ENCODE measurements around the gene VPS33B. TPM values are rescaled to one million over a fixed set of nuclear protein-coding genes. Genes with fewer than 3 reads are reported as not detected.

VPS33B gene
- total RNA-seq (2012; rRNA removed): 8.9 and 10.3 TPM in 2 replicates

DNA sequence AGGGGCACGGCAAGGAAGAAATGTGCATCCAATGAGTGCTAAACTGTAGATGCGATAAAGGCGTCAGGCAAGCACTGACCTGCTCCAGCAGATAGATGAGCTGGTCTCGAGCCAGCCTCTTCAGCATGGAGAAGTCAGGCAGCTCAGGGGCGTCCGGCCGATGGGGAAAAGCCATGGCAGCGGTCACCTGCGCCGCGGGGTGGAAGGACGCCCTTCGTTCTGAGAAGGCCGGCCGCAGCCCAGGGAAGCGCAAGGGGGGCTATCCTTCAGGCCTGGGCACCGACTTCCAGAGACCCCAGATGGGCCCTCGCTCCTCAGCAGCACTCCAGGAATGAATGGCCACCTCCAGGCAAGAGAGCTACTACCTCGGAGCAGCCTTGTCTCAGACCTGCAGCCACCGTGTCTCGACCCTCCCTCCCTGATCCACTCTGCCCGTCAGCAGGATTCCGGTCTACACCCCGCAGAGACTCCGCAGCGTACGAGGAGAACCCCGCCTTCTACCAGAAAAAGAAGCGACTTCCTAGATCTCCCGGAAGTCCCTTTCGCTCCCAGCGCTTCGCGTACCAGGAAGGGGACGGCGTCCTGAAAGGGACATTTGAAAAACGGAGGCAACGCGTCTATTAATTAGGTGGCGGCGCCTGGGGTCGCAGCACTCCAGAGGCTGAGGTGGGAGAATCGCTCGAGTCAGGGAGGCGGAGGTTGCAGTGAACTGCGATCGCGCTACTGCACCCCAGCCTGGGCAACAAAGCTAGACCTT is at the start of gene VPS33B:
Gene VPS33B, minus strand, starts transcription at position 520 of the 757 bp plus-strand sequence. Its CDS starts 345 bp downstream, at position 175.
- H3K4me3 ChIP-seq (ENCODE audit: low read length): peak within 1 kb of the TSS; percentile 96
- H3K9ac ChIP-seq (ENCODE audit: low read depth, low read length): peak within 1 kb of the TSS; percentile 95
- no peaks in the 10 kb centered on the region for H3K36me3 ChIP-seq (ENCODE audit: insufficient read depth, low read length)
- H3K27me3 ChIP-seq (ENCODE audit: control insufficient read depth, insufficient read depth, low read length): no peaks in the 10 kb centered on the region
- no peaks in the 10 kb centered on the region for H3K9me3 ChIP-seq (replicated peaks; ENCODE audit: low read length)
- peaks cover 13% of the 10 kb centered on the region for H3K4me1 ChIP-seq (ENCODE audit: control insufficient read depth, insufficient read depth, low read length)
- H3K4me2 ChIP-seq (ENCODE audit: low read length): peak within 1 kb of the TSS; percentile 90

- H3K4me1 ChIP-seq (ENCODE audit: control insufficient read depth, insufficient read depth, low read length): no peaks in the 10 kb centered on the region
- no peak overlapping the region for H3K9ac ChIP-seq (ENCODE audit: low read depth, low read length)
- no peaks in the 10 kb centered on the region for H3K9me3 ChIP-seq (replicated peaks; ENCODE audit: low read length)
- peaks cover 3% of the 10 kb centered on the region for H3K27me3 ChIP-seq (ENCODE audit: control insufficient read depth, insufficient read depth, low read length)
- no peak overlapping the region for H3K4me3 ChIP-seq (ENCODE audit: low read length)
- no peaks in the 10 kb centered on the region for H3K36me3 ChIP-seq (ENCODE audit: insufficient read depth, low read length)
- H3K4me2 ChIP-seq (ENCODE audit: low read length): no peak overlapping the region
Observed at GRCh38 chr15:91072161-91072560, 49.8 kb upstream of the VPS33B start.

GRCh38 chr15:91070872-91071271 is 48.5 kb upstream of the VPS33B start:
- Histone ChIP-seq H3K27me3 (ENCODE audit: control insufficient read depth, insufficient read depth, low read length) (peaks cover 3% of the 10 kb centered on the region), H3K9ac (ENCODE audit: low read depth, low read length) (no peak overlapping the region), H3K4me1 (ENCODE audit: control insufficient read depth, insufficient read depth, low read length) (no peaks in the 10 kb centered on the region), H3K36me3 (ENCODE audit: insufficient read depth, low read length) (no peaks in the 10 kb centered on the region), H3K4me2 (ENCODE audit: low read length) (no peak overlapping the region), H3K4me3 (ENCODE audit: low read length) (no peak overlapping the region), H3K9me3 (replicated peaks; ENCODE audit: low read length) (no peaks in the 10 kb centered on the region)

DNA sequence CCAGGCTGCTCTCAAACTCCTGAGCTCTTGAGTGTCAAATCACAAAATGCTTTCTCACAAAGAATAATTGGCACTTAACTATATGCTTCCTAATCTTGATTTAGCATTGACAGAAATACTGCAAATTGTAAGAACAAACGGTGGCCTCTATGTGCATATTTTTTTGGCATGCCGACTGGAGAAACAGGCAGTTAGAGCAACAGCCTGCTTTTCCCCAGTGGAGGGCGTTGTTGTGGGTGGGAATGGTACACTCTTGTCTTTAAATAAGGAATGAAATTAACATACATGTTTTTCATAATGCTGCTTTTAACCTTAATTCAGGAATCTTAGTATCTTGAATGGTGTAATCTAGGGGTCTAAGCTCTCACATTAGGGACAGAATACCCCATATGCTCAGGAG is 46.6 kb upstream of the VPS33B start:
- peaks cover 3% of the 10 kb centered on the region for H3K27me3 ChIP-seq (ENCODE audit: control insufficient read depth, insufficient read depth, low read length)
- no peaks in the 10 kb centered on the region for H3K36me3 ChIP-seq (ENCODE audit: insufficient read depth, low read length)
- no peaks in the 10 kb centered on the region for H3K9me3 ChIP-seq (replicated peaks; ENCODE audit: low read length)
- H3K4me2 ChIP-seq (ENCODE audit: low read length): no peak overlapping the region
- H3K4me1 ChIP-seq (ENCODE audit: control insufficient read depth, insufficient read depth, low read length): no peaks in the 10 kb centered on the region
- H3K4me3 ChIP-seq (ENCODE audit: low read length): no peak overlapping the region
- H3K9ac ChIP-seq (ENCODE audit: low read depth, low read length): no peak overlapping the region

DNA sequence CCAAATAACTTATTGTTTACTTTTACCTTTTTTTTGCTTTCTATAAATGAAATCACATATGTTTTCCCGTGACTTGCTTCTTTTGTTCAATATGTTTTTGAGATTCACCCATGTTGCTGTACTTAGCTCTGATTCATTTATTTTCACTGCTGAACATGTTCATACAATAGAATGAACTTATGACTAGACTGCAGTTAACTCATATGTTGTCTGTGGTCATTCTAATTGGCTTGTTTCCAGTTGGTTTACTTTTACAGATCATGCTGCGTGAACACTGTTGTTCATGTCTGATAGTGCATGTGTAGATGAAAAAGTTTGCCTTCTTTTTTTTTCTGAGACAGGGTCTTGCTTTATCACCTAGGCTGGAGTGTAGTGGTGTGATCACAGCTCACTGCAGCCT is 46.0 kb upstream of the VPS33B start:
- H3K4me3 ChIP-seq (ENCODE audit: low read length): no peak overlapping the region
- H3K27me3 ChIP-seq (ENCODE audit: control insufficient read depth, insufficient read depth, low read length): peaks cover 3% of the 10 kb centered on the region
- H3K9me3 ChIP-seq (replicated peaks; ENCODE audit: low read length): no peaks in the 10 kb centered on the region
- H3K36me3 ChIP-seq (ENCODE audit: insufficient read depth, low read length): no peaks in the 10 kb centered on the region
- H3K9ac ChIP-seq (ENCODE audit: low read depth, low read length): no peak overlapping the region
- no peaks in the 10 kb centered on the region for H3K4me1 ChIP-seq (ENCODE audit: control insufficient read depth, insufficient read depth, low read length)
- no peak overlapping the region for H3K4me2 ChIP-seq (ENCODE audit: low read length)

DNA sequence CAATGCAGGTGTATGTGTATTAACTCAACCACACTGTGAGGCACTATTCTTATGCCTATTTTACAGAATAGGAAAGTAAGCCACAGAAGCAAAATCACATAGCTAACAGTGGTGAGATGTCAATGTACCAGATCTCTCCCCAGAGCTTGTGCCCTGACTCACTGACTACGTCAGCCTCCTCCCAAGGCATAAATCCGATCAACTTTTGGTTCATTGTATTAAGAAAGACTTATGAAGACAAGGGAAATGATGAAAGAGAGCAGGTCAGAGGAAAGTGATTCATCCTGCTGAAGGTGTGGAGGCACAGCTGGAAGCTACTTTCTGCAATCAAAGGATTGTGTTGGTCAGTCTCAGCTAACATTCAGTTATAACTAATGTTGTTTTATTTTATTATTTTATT is 44.6 kb upstream of the VPS33B start:
- Histone ChIP-seq H3K4me2 (ENCODE audit: low read length) (no peak overlapping the region), H3K27me3 (ENCODE audit: control insufficient read depth, insufficient read depth, low read length) (peaks cover 3% of the 10 kb centered on the region), H3K9ac (ENCODE audit: low read depth, low read length) (no peak overlapping the region), H3K9me3 (replicated peaks; ENCODE audit: low read length) (no peaks in the 10 kb centered on the region), H3K36me3 (ENCODE audit: insufficient read depth, low read length) (no peaks in the 10 kb centered on the region), H3K4me3 (ENCODE audit: low read length) (no peak overlapping the region), H3K4me1 (ENCODE audit: control insufficient read depth, insufficient read depth, low read length) (no peaks in the 10 kb centered on the region)

DNA sequence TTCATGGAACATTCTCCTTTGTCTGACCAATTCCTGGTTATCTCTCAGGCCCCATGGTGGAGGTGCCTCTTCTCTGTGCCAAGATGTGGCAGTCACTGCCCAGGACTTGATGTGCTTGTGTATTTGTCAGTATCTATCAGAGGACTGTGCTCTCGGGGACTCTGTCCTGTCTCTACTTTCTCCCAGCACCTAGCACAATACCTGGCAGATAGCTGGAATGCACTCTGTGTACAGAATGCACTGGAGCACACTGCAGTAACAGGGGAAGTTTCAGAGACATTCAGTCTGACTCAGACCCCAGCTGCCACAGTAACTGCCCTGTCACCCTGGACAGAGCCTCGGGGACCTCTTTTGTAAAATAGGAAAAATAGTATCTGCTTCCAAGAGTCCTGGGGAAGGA is 43.1 kb upstream of the VPS33B start:
- Histone ChIP-seq H3K9ac (ENCODE audit: low read depth, low read length) (no peak overlapping the region), H3K4me3 (ENCODE audit: low read length) (no peak overlapping the region), H3K27me3 (ENCODE audit: control insufficient read depth, insufficient read depth, low read length) (peaks cover 3% of the 10 kb centered on the region)

DNA sequence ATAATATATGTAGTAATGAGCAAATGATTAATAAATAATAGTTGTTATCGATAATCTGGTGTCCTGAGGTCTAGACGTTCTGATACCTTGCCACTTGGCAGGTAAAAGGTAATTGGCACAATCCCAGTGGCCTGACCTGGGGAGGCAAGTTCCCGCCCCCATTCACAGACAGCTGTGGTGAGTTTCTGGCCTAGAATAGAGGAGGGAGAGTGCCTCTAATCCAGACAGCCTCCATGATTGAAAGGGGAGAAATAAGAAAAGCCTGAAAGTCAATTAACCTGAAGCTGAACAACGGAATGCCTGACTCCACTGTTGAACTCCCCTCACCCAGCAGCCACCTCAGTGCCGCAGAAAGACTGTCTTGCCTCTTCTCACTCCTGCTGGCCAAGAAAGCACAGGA is 39.6 kb upstream of the VPS33B start:
- no peak overlapping the region for H3K4me2 ChIP-seq (ENCODE audit: low read length)
- peaks cover 20% of the 10 kb centered on the region for H3K27me3 ChIP-seq (ENCODE audit: control insufficient read depth, insufficient read depth, low read length)
- no peak overlapping the region for H3K4me3 ChIP-seq (ENCODE audit: low read length)
- no peak overlapping the region for H3K9ac ChIP-seq (ENCODE audit: low read depth, low read length)
- H3K9me3 ChIP-seq (replicated peaks; ENCODE audit: low read length): no peaks in the 10 kb centered on the region
- H3K4me1 ChIP-seq (ENCODE audit: control insufficient read depth, insufficient read depth, low read length): no peaks in the 10 kb centered on the region
- H3K36me3 ChIP-seq (ENCODE audit: insufficient read depth, low read length): no peaks in the 10 kb centered on the region

More for the DNA sequence above, 43.1 kb upstream of the VPS33B start:
- no peaks in the 10 kb centered on the region for H3K36me3 ChIP-seq (ENCODE audit: insufficient read depth, low read length)
- no peaks in the 10 kb centered on the region for H3K4me1 ChIP-seq (ENCODE audit: control insufficient read depth, insufficient read depth, low read length)
- H3K9me3 ChIP-seq (replicated peaks; ENCODE audit: low read length): no peaks in the 10 kb centered on the region
- no peak overlapping the region for H3K4me2 ChIP-seq (ENCODE audit: low read length)

DNA sequence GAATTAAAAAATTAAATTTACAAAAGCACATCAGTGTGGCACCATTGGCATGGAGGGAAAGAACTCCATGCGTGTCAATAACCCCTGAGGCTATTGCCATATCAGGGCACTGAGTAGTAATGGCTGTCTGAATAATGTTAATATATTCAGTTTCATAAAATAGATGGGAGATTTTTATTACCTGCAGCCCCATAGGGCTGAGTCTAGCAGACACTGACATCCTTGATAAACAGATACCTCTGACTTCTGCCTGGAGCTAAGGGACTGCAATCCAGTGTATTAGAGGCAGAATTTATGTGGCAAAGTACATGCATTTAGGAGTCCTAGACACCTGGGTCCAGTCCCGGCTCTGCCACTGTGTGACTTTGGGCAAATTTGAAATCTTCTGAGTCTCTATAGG is 38.8 kb upstream of the VPS33B start:
- Histone ChIP-seq H3K4me2 (ENCODE audit: low read length) (no peak overlapping the region), H3K9me3 (replicated peaks; ENCODE audit: low read length) (no peaks in the 10 kb centered on the region), H3K36me3 (ENCODE audit: insufficient read depth, low read length) (no peaks in the 10 kb centered on the region), H3K4me1 (ENCODE audit: control insufficient read depth, insufficient read depth, low read length) (no peaks in the 10 kb centered on the region), H3K9ac (ENCODE audit: low read depth, low read length) (no peak overlapping the region), H3K27me3 (ENCODE audit: control insufficient read depth, insufficient read depth, low read length) (peaks cover 26% of the 10 kb centered on the region), H3K4me3 (ENCODE audit: low read length) (no peak overlapping the region)

DNA sequence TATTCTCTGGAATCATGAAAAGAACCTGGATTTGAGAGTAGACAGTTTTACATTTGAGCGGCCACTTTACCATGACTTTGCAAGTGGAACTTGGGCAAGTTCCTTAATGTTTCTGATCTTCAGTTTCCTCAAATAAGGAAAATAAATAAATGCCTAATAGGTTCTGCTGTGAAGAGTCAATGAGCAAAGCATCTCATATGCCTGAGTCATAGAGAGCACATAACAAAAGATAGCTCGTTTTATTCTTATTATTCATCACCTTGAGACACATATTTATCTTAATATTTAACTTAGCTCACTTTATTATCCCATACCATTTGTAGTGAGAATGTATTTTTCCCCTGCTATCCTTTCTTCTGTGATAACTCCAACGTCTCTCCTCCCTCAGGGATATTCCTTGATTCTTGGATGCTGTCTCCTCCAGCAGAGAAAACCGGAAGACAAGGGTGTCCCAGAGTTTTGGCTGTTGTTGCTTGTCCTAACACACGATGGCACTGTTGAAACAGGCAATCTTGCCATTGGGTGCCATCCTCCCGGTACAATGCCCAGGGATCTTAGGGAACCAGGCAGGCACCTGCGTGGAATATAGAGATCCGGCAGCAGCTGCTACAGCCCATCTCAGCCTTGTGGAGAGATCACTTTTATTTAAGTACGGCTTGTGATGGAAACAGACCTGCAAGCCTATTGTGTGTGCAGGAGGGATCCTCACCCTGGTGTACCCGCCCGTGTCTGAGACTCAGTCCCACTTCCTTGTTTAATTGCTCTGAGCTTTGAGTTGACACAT is 33.3 kb upstream of the VPS33B start:
- Histone ChIP-seq H3K4me2 (ENCODE audit: low read length) (peak overlapping the region; percentile 43), H3K4me3 (ENCODE audit: low read length) (no peak overlapping the region), H3K9me3 (replicated peaks; ENCODE audit: low read length) (no peaks in the 10 kb centered on the region), H3K4me1 (ENCODE audit: control insufficient read depth, insufficient read depth, low read length) (no peaks in the 10 kb centered on the region), H3K27me3 (ENCODE audit: control insufficient read depth, insufficient read depth, low read length) (peaks cover 65% of the 10 kb centered on the region), H3K36me3 (ENCODE audit: insufficient read depth, low read length) (no peaks in the 10 kb centered on the region), H3K9ac (ENCODE audit: low read depth, low read length) (no peak overlapping the region)

DNA sequence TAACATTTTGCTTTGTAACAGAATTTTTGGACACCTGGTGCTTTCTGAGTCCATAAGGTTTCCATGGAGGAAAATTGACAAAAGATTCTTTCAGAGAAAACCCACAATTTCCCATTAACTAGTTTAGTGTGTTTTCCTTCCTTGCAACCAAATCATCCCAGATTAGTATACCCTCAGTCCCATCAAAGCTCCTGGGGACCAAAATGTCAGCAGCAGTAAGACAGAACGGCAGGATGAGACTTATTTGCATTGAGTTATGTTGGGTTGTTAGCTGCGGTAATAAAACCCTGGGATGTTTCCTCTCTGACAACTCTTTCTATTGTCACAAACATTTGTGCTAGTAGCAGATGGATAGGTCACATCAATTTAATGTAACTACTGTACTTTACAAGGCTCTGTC is 32.4 kb upstream of the VPS33B start:
- no peak overlapping the region for H3K9ac ChIP-seq (ENCODE audit: low read depth, low read length)
- H3K9me3 ChIP-seq (replicated peaks; ENCODE audit: low read length): no peaks in the 10 kb centered on the region
- H3K27me3 ChIP-seq (ENCODE audit: control insufficient read depth, insufficient read depth, low read length): peaks cover 65% of the 10 kb centered on the region
- no peak overlapping the region for H3K4me2 ChIP-seq (ENCODE audit: low read length)
- no peak overlapping the region for H3K4me3 ChIP-seq (ENCODE audit: low read length)
- no peaks in the 10 kb centered on the region for H3K36me3 ChIP-seq (ENCODE audit: insufficient read depth, low read length)
- H3K4me1 ChIP-seq (ENCODE audit: control insufficient read depth, insufficient read depth, low read length): no peaks in the 10 kb centered on the region
